Activated naive CD4-positive, alpha-beta T cell treated with anti-CD3 and anti-CD28 coated beads for 36 hours (primary cell): Measurements from ENCODE around the gene TGM2. TPM values are rescaled to one million over a fixed set of nuclear protein-coding genes. Genes with fewer than 3 reads are reported as not detected.

Source experiments
- CTCF ChIA-PET: fragments of 350-600 bp; sonication (Branson Sonifier 250); formaldehyde crosslinking; loops from one replicate; lab custom pipeline; 2021; ENCODE audit warnings: antibody characterized with exemption; lab: Charles Lee
- DNase-seq: peaks from one replicate; pipeline ENCODE4 v3.0.0-alpha.2; 2020
- H3K27ac Mint-ChIP-seq: one replicate; pipeline ENCODE4 v1.8.0; 2021; ENCODE audit warnings: mild to moderate bottlenecking, mixed read lengths
- H3K27me3 Mint-ChIP-seq: one replicate; pipeline ENCODE4 v1.8.0; 2021; ENCODE audit warnings: low read depth, mixed read lengths
- H3K36me3 Mint-ChIP-seq: one replicate; pipeline ENCODE4 v1.8.0; 2021; ENCODE audit warnings: low read depth, mixed read lengths
- H3K4me1 Mint-ChIP-seq: one replicate; pipeline ENCODE4 v1.8.0; 2021; ENCODE audit warnings: low read depth, mixed read lengths
- H3K4me3 Mint-ChIP-seq: one replicate; pipeline ENCODE4 v1.8.0; 2021; ENCODE audit warnings: mild to moderate bottlenecking, moderate library complexity, mixed read lengths
- H3K9me3 Mint-ChIP-seq: one replicate; pipeline ENCODE4 v1.8.0; 2021; ENCODE audit warnings: mixed read lengths
- intact Hi-C: fragments of 100-400 bp; cut with micrococcal nuclease; formaldehyde crosslinking; loops from one replicate; pipeline ENCODE4 v1.15.1; 2023
- total RNA-seq, 2 experiments: library from RNA; stranded (reverse); gene quantifications; one replicate each; pipeline ENCODE4 v1.2.3, GENCODE V29; 2021

TGM2 gene
- total RNA-seq, 2 experiments from 2014 or later: not detected

DNA sequence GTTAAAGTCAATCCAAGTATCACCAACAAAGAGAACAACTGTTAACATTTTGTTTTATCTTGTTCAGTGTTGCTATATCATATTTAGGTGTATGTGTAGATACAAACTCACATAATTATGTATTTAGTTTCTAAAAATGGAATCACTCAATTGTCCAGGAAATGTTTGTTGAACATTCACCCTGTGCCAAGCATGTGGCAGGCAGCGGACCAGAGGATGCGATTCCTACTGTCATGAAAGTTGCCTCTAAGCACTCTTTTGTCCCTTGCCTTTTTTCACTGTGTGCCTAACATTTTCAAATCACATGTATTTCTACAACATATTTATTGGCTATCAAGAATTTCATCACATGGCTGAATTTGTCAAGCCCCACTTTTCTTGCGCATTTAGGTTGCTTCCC is 16.9 kb upstream of the TGM2 start:
- H3K36me3 Mint-ChIP-seq: no peaks in the 10 kb centered on the region
- no peaks in the 10 kb centered on the region for H3K9me3 Mint-ChIP-seq
- no peak for DNase-seq
- H3K27me3 Mint-ChIP-seq: peaks cover 8% of the 10 kb centered on the region
- no peak overlapping the region for H3K4me3 Mint-ChIP-seq
- intact Hi-C loops: no loop called here
- H3K27ac Mint-ChIP-seq: no peak overlapping the region
- H3K4me1 Mint-ChIP-seq: no peaks in the 10 kb centered on the region
- CTCF ChIA-PET: no interaction called here

DNA sequence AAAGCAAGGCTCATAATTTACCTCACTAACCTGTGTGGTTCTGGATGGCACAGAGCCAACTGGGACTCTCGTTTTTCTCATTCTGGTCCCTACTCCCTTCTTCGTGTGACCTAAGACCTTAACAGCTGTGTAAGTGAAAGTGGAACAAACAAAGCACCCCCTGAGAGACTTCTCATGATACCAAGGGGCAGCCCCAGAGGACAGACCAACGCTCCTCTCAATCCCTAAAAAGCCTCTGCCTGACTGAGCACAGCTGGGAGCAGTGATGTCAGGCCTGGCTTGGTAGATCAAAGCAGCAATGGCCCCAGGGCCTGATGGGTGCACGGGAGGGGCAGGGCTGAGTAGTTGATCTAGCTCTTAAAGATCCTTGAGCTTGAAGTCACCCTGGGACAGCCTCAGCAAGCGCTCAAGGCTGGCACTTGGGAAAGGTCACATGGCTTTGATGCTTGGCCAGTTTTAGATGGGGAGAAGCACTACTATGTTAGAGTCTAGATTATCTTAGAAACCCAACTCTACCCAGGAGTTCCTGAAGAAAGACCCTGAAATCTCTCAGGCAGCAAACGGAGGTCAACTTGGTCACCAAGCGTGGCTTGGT is 16.2 kb upstream of the TGM2 start:
- DNase-seq: no peak
- Mint-ChIP-seq H3K4me3 (no peak overlapping the region), H3K9me3 (no peaks in the 10 kb centered on the region), H3K4me1 (no peaks in the 10 kb centered on the region), H3K27ac (no peak overlapping the region), H3K36me3 (no peaks in the 10 kb centered on the region), H3K27me3 (peaks cover 5% of the 10 kb centered on the region)
- CTCF ChIA-PET: interaction anchor here (0.6 to 1.2 kb wide), 2 partner anchors 40 to 233 kb away, joined by 3 to 7 read pairs; no protein-coding TSS in a partner anchor
- intact Hi-C loops: no loop called here

DNA sequence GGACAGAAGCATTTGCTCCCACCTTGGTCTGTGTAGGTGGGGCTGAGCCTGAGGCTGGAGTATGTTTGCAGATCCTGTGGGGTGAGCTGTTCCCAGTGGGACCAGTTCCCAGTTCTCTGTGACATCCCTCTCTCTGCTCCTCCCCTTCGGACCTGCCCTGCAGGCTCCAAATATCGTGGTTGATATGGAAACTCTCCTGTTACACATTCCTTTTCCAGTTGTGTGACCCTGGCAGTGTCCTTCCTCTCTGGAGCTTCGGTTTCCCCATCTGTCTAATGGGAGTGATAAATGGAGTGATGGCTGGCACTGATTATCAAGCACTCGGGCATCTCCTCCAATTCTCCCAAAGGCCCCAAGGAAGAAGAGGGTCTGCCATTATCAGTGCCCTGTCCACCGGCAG is 15.7 kb upstream of the TGM2 start:
- Mint-ChIP-seq H3K4me3 (no peak overlapping the region), H3K27ac (no peak overlapping the region), H3K36me3 (no peaks in the 10 kb centered on the region), H3K4me1 (no peaks in the 10 kb centered on the region), H3K27me3 (peaks cover 5% of the 10 kb centered on the region), H3K9me3 (no peaks in the 10 kb centered on the region)
- intact Hi-C loops: no loop called here
- no peak for DNase-seq
- CTCF ChIA-PET: interaction anchor here (0.6 to 1.2 kb wide), 2 partner anchors 40 to 232 kb away, joined by 3 to 7 read pairs; no protein-coding TSS in a partner anchor

DNA sequence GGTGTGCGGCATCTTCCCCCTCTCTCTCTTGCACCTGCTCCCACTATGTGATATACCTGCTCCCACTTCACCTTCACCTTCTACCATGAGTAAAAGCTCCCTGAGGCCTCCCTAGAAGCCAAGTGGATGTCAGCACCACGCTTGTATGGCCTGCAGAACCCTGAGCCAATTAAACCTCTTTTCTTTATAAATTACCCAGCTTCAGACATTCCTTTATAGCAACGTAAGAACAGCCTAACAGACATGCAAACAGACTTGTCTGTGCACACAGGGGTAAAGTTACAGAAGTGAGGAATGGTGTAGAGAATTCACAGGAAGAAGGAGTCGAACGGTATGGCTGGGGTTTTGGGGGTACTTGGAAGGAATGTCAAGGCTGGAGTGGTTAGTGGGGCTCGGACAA is 14.8 kb upstream of the TGM2 start:
- Mint-ChIP-seq H3K27ac (no peak overlapping the region), H3K9me3 (no peaks in the 10 kb centered on the region), H3K4me3 (no peak overlapping the region), H3K27me3 (peaks cover 4% of the 10 kb centered on the region), H3K4me1 (no peaks in the 10 kb centered on the region), H3K36me3 (no peaks in the 10 kb centered on the region)
- intact Hi-C loops: no loop called here
- CTCF ChIA-PET: no interaction called here
- no peak for DNase-seq

DNA sequence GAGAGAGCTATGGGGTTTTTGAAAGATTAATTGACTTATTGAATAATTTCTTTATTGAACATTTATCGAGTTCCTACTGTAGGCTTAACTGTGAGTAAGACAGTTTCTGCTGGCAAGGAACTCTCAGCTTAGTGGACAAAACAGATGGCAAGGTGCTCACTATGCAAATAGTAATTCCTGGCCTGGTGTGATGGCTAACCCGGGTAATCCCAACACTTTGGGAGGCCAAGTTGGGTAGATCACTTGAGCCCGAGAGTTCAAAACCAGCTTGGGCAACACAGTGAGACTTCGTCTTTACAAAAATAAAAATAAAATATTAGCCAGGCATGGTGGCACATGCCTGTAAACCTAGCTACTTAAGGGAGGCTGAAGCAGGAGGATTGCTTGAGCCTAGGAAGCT is 13.5 kb upstream of the TGM2 start:
- Mint-ChIP-seq H3K4me3 (no peak overlapping the region), H3K4me1 (no peaks in the 10 kb centered on the region), H3K27me3 (peaks cover 2% of the 10 kb centered on the region), H3K9me3 (no peaks in the 10 kb centered on the region), H3K36me3 (no peaks in the 10 kb centered on the region), H3K27ac (no peak overlapping the region)
- CTCF ChIA-PET: no interaction called here
- intact Hi-C loops: no loop called here
- DNase-seq: no peak

DNA sequence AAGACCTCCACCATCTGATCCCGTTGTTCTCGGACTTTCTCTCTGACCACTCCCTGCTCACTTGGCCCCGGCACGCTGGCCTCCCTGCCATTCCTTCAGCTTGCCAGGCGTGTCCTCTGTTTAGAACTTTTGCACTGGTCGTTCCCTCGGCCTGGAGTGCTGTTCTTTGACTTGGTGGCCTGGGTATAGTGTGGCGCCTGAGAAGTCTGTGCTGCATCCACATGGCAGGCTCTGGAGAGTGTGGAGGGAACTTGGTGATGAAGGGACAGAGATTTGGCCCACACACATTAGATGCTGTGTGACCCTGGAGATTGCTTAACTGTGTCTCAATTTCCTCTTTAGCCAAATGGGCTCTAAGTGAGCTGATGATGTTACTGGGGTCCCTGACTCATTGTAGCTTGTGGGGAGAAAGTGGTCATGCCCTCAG is 13.0 kb upstream of the TGM2 start:
- H3K36me3 Mint-ChIP-seq: no peaks in the 10 kb centered on the region
- CTCF ChIA-PET: no interaction called here
- no peak for DNase-seq
- H3K4me3 Mint-ChIP-seq: no peak overlapping the region
- H3K27ac Mint-ChIP-seq: no peak overlapping the region
- peaks cover 2% of the 10 kb centered on the region for H3K27me3 Mint-ChIP-seq
- H3K9me3 Mint-ChIP-seq: no peaks in the 10 kb centered on the region
- no peaks in the 10 kb centered on the region for H3K4me1 Mint-ChIP-seq
- intact Hi-C loops: no loop called here

DNA sequence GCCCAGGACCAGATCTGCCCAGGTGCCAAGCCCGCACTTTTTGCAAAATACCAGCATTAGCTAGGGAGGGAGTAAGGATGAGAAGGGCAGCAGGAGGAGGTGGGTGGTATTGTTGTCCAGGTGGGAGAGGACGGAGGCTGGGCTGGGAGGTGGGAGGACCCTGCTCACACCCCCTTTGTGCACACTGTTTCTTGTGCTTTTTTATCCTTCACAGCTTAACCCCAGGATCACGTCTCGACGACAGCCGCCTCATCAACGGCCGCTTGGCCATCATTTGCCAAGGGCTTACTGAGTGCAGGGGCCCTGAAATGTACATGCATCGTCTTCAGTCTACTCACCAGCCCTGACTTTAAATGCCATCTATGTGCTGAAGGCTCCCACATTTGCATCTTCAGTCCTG is 12.1 kb upstream of the TGM2 start:
- Mint-ChIP-seq H3K27me3 (no peaks in the 10 kb centered on the region), H3K4me1 (no peaks in the 10 kb centered on the region), H3K27ac (no peak overlapping the region), H3K36me3 (no peaks in the 10 kb centered on the region), H3K4me3 (no peak overlapping the region), H3K9me3 (no peaks in the 10 kb centered on the region)
- intact Hi-C loops: no loop called here
- DNase-seq: no peak
- CTCF ChIA-PET: no interaction called here

DNA sequence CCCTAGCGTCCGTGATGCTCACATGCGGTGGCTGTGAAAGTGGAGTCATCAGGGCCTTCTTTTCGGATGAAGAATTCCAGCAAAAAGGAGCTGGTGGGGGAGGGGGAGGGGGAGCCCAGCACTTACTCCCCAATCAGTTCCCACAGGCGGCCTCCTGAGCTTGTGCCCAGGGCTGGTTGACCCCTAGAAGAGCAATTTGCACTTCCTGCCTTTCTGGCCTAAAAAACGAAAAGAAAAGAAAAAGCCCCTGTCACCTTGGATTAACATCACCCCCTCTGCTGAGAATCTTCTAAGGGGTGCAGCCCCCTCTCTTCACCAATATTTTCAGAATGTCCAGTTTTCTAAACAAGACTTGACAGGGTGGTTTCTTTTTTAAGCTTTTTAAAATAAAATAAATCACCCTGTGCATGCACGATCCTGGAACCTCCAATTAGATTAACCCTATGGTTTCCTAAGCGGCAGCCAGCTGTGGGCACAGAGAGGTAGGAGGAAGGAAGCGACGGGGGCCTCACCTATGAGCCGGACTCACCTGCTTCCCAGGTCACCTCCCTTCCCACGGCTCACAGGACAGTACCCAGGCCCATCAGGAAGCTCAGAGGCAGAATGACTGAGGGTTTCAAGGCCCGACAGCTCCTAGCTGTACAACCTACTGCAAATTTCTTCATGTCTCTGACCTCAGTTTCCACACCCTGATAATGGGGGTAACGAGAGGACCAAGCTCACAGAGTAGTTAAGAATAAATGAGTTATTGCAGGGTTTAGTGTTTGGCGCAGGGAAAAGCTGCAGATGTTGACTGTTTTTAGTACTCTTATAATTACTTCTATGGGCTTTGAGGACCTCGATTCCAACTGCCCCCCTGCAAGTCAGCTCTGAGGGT is 10.5 kb upstream of the TGM2 start:
- H3K9me3 Mint-ChIP-seq: no peaks in the 10 kb centered on the region
- DNase-seq: no peak
- H3K4me3 Mint-ChIP-seq: no peak overlapping the region
- H3K27ac Mint-ChIP-seq: no peak overlapping the region
- intact Hi-C loops: no loop called here
- peaks cover 8% of the 10 kb centered on the region for H3K27me3 Mint-ChIP-seq
- H3K4me1 Mint-ChIP-seq: no peaks in the 10 kb centered on the region
- CTCF ChIA-PET: interaction anchor here (1.1 kb wide), 1 partner anchor 68 kb away, joined by 3 read pairs; no protein-coding TSS in a partner anchor
- H3K36me3 Mint-ChIP-seq: no peaks in the 10 kb centered on the region

DNA sequence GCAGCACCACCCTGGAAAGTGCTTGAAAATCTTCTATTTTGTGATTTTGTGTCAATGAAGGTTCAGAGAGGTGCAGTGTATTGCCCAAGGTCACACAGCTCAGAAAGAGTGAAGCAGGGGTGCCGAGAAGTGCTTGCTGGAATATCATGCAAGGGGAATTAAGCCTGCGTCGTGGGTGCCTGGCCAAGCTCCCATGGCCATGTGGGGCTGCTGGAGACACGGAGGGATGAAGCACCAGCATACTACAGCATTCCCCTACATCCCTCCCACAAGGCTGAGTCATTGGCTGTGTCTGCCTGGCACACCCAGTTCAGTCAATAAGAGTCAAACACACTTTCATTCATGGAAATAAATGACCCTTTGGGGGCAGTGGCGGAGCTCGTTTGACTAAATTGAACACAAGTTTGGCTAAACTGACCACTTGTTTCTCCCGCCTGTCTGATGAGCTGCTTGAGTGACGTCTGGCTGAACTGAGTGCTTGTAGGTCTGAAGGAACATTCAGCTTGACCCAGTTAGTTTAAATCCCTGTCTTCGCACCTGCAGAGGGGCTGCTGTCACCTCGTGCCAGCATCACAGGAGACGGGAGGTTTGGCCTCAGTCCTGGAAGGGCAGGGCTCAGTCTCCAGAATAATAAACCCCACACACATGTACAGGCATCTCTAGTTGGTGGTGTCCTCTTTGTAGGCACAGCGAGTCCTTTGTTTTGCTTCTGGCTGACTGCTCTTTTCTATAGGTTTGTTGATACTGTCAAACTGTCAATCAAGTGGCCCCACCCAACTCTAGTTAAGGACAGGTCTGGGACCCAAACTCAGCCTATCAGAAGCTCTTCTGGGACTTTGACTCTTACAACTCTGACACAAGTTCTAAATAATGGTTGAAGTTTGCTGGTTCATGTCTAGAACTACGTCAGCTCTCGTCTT is 8.4 kb upstream of the TGM2 start:
- Mint-ChIP-seq H3K9me3 (no peaks in the 10 kb centered on the region), H3K27ac (no peak overlapping the region), H3K4me1 (no peaks in the 10 kb centered on the region), H3K27me3 (peaks cover 8% of the 10 kb centered on the region), H3K36me3 (no peaks in the 10 kb centered on the region), H3K4me3 (no peak overlapping the region)
- CTCF ChIA-PET: interaction anchor here (2.8 kb wide), 1 partner anchor 48 kb away, joined by 12 read pairs; no protein-coding TSS in a partner anchor
- DNase-seq: no peak
- intact Hi-C loops: no loop called here

DNA sequence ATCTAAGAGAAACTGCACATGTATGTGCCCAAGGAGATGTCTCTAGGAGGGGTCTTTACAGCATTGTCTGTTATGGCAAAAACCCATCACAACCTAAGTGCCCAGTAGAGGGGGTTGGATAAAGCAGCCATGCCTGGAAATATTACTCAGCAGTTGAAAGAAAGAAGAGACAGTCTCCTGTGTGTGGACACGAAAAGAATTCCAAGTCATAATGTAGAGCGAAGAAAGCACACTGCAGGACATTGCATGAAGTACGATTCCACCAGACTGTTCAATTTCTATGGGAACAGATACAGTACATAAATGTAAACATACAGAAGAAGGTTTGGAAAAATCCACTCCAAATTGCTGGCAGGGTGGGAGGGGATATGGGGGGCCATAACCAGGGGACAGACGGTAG is 7.3 kb upstream of the TGM2 start:
- Mint-ChIP-seq H3K27ac (no peak overlapping the region), H3K4me3 (no peak overlapping the region), H3K4me1 (no peaks in the 10 kb centered on the region), H3K9me3 (no peaks in the 10 kb centered on the region), H3K36me3 (no peaks in the 10 kb centered on the region), H3K27me3 (peaks cover 8% of the 10 kb centered on the region)
- intact Hi-C loops: no loop called here
- no peak for DNase-seq
- CTCF ChIA-PET: interaction anchor here (2.8 kb wide), 1 partner anchor 49 kb away, joined by 12 read pairs; no protein-coding TSS in a partner anchor

DNA sequence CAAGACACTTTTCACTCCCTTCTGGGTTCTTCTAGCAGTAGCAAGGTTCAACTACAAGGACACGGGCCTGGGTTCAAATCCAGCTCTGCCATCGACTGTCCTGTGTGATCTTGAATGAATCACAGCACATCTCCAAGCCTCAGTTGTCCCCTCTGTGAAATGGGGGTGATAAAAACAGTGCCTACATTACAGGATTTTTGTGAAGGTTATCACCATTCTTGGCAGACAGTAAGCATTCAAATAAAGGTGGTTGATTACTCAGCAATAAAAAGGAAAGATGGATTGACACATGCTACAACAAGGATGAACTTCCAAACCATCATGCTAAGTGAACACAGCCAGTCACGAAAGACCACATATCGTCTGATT is 6.6 kb upstream of the TGM2 start:
- Mint-ChIP-seq H3K36me3 (no peaks in the 10 kb centered on the region), H3K4me1 (no peaks in the 10 kb centered on the region), H3K9me3 (no peaks in the 10 kb centered on the region), H3K27ac (no peak overlapping the region), H3K4me3 (no peak overlapping the region), H3K27me3 (peaks cover 8% of the 10 kb centered on the region)
- CTCF ChIA-PET: no interaction called here
- no peak for DNase-seq
- intact Hi-C loops: no loop called here
